NCI-H2227 treated with DMSO at 0.1 percent for 48 hours (cell line): Measurements from ENCODE around the gene ACOX2.
"Not testable (repeated sequence)": the region's sequence is repeated elsewhere in the genome, so short reads cannot be mapped to it uniquely, and the experiment has no call there.

Experiments
- DNase-seq: peaks from one replicate; lab custom pipeline; 2025; lab: John Stamatoyannopoulos, UW

The ACOX2 gene

GRCh38 chr3:58534592-58535494 is 2.1 kb downstream of the ACOX2 start:
- DNase-seq, result no peak

GRCh38 chr3:58532794-58533220 is 4.2 kb downstream of the ACOX2 start:
- no peak for DNase-seq

- no peak for DNase-seq
These were observed 5.0 kb downstream of the ACOX2 start for GRCh38 chr3:58531956-58532355.

- no peak for DNase-seq
These were observed 5.4 kb downstream of the ACOX2 start for GRCh38 chr3:58531555-58531954.

GRCh38 chr3:58530354-58530865 is 6.6 kb downstream of the ACOX2 start:
- no peak for DNase-seq

- no peak for DNase-seq
These were observed 7.3 kb downstream of the ACOX2 start for GRCh38 chr3:58529516-58530353.

GRCh38 chr3:58528629-58529028 is 8.4 kb downstream of the ACOX2 start:
- no peak for DNase-seq

GRCh38 chr3:58527440-58527839 is 9.6 kb downstream of the ACOX2 start:
- not testable (repeated sequence) for DNase-seq

GRCh38 chr3:58526515-58526957 is 10.5 kb downstream of the ACOX2 start:
- DNase-seq, result no peak

GRCh38 chr3:58524326-58524888 is 12.6 kb downstream of the ACOX2 start:
- no peak for DNase-seq

GRCh38 chr3:58522759-58523425 is 14.1 kb downstream of the ACOX2 start:
- no peak for DNase-seq

GRCh38 chr3:58521917-58522631 is 14.9 kb downstream of the ACOX2 start:
- no peak for DNase-seq

- no peak for DNase-seq
These were observed 15.7 kb downstream of the ACOX2 start for GRCh38 chr3:58521336-58521670.

GRCh38 chr3:58520403-58521335 is 16.3 kb downstream of the ACOX2 start:
- no peak for DNase-seq

- DNase-seq, result no peak
These were observed 17.2 kb downstream of the ACOX2 start for GRCh38 chr3:58519668-58520402.

- peak; percentile 9 for DNase-seq
These were observed 18.6 kb downstream of the ACOX2 start for GRCh38 chr3:58518291-58518789.

GRCh38 chr3:58514405-58514804 is 22.6 kb downstream of the ACOX2 start:
- DNase-seq, result no peak

GRCh38 chr3:58508437-58508836 is 28.6 kb downstream of the ACOX2 start:
- no peak for DNase-seq
